Measurements from ENCODE around the gene COX6A1. TPM values are rescaled to one million over a fixed set of nuclear protein-coding genes. Genes with fewer than 3 reads are reported as not detected.
"Not testable (repeated sequence)": the region's sequence is repeated elsewhere in the genome, so short reads cannot be mapped to it uniquely, and the experiment has no call there.

Gene COX6A1
- total RNA-seq, 1 experiment from 2014 or later, result 482 TPM

- intact Hi-C loops (cut with micrococcal nuclease; ENCODE audit: unreplicated experiment), result no loop called here
Observed at GRCh38 chr12:120485961-120486881, 48.3 kb downstream of the COX6A1 start.

GRCh38 chr12:120487552-120487951 is 49.6 kb downstream of the COX6A1 start:
- intact Hi-C loops (cut with micrococcal nuclease; ENCODE audit: unreplicated experiment); H3K27ac Mint-ChIP-seq (ENCODE audit: unreplicated experiment): not testable (repeated sequence)

More at GRCh38 chr12:120485961-120486881, 48.3 kb downstream of the COX6A1 start:
- no TSS peak for BruUV-seq (replicated peaks)
- Mint-ChIP-seq H3K27me3 (ENCODE audit: unreplicated experiment) (no peaks in the 10 kb centered on the region), H3K9me3 (ENCODE audit: low read depth, unreplicated experiment) (no peaks in the 10 kb centered on the region), H3K4me1 (ENCODE audit: low read depth, unreplicated experiment) (no peaks in the 10 kb centered on the region), H3K27ac (ENCODE audit: unreplicated experiment) (no peak overlapping the region), H3K36me3 (ENCODE audit: insufficient read depth, unreplicated experiment) (peaks cover 3% of the 10 kb centered on the region), H3K4me3 (ENCODE audit: low read depth, unreplicated experiment) (no peak overlapping the region)
- CTCF ChIA-PET, result interaction anchor here (0.6 kb wide), 1 partner anchor 250 kb away, joined by 3 read pairs; no protein-coding TSS in a partner anchor
- TF ChIP-seq CTCF (IDR thresholded peaks at IDR 0.05; ENCODE audit: unreplicated experiment), result no peak
- no peak for DNase-seq

GRCh38 chr12:120488057-120488640 is 50.2 kb downstream of the COX6A1 start:
- no TSS peak for BruUV-seq (replicated peaks)
- intact Hi-C loops (cut with micrococcal nuclease; ENCODE audit: unreplicated experiment), result no loop called here
- Mint-ChIP-seq H3K4me3 (ENCODE audit: low read depth, unreplicated experiment) (no peak overlapping the region), H3K27ac (ENCODE audit: unreplicated experiment) (no peak overlapping the region), H3K27me3 (ENCODE audit: unreplicated experiment) (no peaks in the 10 kb centered on the region), H3K36me3 (ENCODE audit: insufficient read depth, unreplicated experiment) (peaks cover 3% of the 10 kb centered on the region), H3K9me3 (ENCODE audit: low read depth, unreplicated experiment) (no peaks in the 10 kb centered on the region), H3K4me1 (ENCODE audit: low read depth, unreplicated experiment) (no peaks in the 10 kb centered on the region)
- CTCF ChIA-PET, result interaction anchor here (2.2 kb wide), 1 partner anchor 14 kb away, joined by 6 read pairs; no protein-coding TSS in a partner anchor
- TF ChIP-seq CTCF (IDR thresholded peaks at IDR 0.05; ENCODE audit: unreplicated experiment), result no peak
- no peak for DNase-seq

More at GRCh38 chr12:120487552-120487951, 49.6 kb downstream of the COX6A1 start:
- not testable (repeated sequence) for DNase-seq; H3K4me3 Mint-ChIP-seq (ENCODE audit: low read depth, unreplicated experiment); H3K9me3 Mint-ChIP-seq (ENCODE audit: low read depth, unreplicated experiment); H3K4me1 Mint-ChIP-seq (ENCODE audit: low read depth, unreplicated experiment); H3K36me3 Mint-ChIP-seq (ENCODE audit: insufficient read depth, unreplicated experiment); H3K27me3 Mint-ChIP-seq (ENCODE audit: unreplicated experiment); BruUV-seq (replicated peaks)
- CTCF ChIA-PET, result interaction anchor here (2.2 kb wide), 1 partner anchor 13 kb away, joined by 6 read pairs; no protein-coding TSS in a partner anchor

GRCh38 chr12:120489018-120489417 is 51.1 kb downstream of the COX6A1 start:
- no TSS peak for BruUV-seq (replicated peaks)

More at GRCh38 chr12:120489018-120489417, 51.1 kb downstream of the COX6A1 start:
- Mint-ChIP-seq H3K4me1 (ENCODE audit: low read depth, unreplicated experiment) (no peaks in the 10 kb centered on the region), H3K27ac (ENCODE audit: unreplicated experiment) (no peak overlapping the region), H3K9me3 (ENCODE audit: low read depth, unreplicated experiment) (no peaks in the 10 kb centered on the region), H3K27me3 (ENCODE audit: unreplicated experiment) (no peaks in the 10 kb centered on the region), H3K4me3 (ENCODE audit: low read depth, unreplicated experiment) (no peak overlapping the region), H3K36me3 (ENCODE audit: insufficient read depth, unreplicated experiment) (peaks cover 3% of the 10 kb centered on the region)
- no peak for DNase-seq
- CTCF ChIA-PET, result interaction anchor here (2.2 kb wide), 1 partner anchor 15 kb away, joined by 6 read pairs; no protein-coding TSS in a partner anchor
- TF ChIP-seq CTCF (IDR thresholded peaks at IDR 0.05; ENCODE audit: unreplicated experiment), result no peak
- intact Hi-C loops (cut with micrococcal nuclease; ENCODE audit: unreplicated experiment), result no loop called here
